ENCODE results near the gene UPP1. TPM values are rescaled to one million over a fixed set of nuclear protein-coding genes. Genes with fewer than 3 reads are reported as not detected.

The UPP1 gene
- total RNA-seq, result 19.8 TPM
- long read RNA-seq, transcript UPP1-212 (3 exons, 2,782 nt), result major isoform, 9 of 18 reads
- long read RNA-seq, partial matches to known transcripts, result 1 of 18 reads
- long read RNA-seq, other reads (novel, unspliced or antisense), result 3 of 18 reads

DNA sequence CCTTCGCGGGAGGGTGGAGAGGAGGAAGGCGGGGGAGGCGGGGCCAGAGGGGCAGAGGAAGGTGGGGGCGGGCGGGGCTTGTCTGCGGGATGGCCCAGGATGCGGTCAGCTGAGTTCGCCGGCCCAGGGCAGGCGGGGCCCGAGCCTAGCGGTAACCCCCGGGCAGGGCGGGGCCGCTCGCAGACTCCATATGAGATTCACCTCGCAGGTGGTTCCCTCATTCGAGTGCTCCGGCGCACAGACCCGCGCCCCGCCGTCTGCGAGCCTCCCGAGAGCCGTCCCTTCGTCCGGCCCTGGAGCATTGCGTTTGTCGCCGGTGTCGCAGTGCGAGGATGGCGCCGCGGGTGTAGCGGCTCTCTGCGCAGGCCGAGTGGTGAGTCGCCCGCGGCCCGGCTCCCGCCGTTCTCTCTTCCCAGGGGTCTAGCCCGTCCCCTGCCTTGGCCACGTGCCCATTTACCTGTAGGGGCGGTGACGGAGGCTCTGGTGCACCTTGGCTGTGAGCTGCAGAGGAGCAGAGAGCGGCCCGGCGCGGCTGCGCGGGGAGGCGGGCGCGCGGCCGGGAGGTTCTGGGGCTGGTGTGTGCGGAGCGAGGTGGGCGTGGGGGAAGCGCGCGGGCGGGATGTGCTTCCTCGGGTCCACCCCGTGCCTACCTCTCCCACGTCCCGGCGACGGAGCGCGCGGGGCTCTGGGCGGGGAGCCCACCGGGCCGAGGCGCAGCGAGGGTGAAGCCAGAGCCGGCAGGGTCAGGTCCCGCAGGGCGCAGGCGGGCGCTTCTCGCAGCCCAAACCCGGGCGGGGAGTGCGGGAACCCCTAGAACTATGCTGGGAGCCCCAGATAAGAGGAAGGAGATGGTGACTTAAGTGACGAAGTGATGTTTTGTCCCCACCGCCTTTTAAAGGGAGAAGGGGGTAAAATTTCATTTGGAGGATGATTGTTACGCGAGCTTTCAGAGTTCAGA, at the start of gene UPP1:
TSS of gene UPP1 (plus strand) at position 220 of the 958 bp plus-strand sequence. CDS start 5,519 bp downstream, outside the sequence.
- Histone ChIP-seq H3K36me3 (peaks cover 31% of the 10 kb centered on the region), H3K27me3 (ENCODE audit: low read depth) (no peaks in the 10 kb centered on the region), H3K4me1 (peaks cover 55% of the 10 kb centered on the region), H3K9me3 (replicated peaks) (no peaks in the 10 kb centered on the region), H3K27ac (replicated peaks) (peak within 1 kb of the TSS; percentile 99), H3K4me3 (peak within 1 kb of the TSS; percentile 89)
- intact Hi-C loops (cut with micrococcal nuclease), result no loop called here
- DNase-seq, result peak; percentile 96
- TF ChIP-seq, protein P1, sequence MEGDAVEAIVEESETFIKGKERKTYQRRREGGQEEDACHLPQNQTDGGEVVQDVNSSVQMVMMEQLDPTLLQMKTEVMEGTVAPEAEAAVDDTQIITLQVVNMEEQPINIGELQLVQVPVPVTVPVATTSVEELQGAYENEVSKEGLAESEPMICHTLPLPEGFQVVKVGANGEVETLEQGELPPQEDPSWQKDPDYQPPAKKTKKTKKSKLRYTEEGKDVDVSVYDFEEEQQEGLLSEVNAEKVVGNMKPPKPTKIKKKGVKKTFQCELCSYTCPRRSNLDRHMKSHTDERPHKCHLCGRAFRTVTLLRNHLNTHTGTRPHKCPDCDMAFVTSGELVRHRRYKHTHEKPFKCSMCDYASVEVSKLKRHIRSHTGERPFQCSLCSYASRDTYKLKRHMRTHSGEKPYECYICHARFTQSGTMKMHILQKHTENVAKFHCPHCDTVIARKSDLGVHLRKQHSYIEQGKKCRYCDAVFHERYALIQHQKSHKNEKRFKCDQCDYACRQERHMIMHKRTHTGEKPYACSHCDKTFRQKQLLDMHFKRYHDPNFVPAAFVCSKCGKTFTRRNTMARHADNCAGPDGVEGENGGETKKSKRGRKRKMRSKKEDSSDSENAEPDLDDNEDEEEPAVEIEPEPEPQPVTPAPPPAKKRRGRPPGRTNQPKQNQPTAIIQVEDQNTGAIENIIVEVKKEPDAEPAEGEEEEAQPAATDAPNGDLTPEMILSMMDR (IDR thresholded peaks at IDR 0.05; ENCODE audit: borderline replicate concordance), result no peak

DNA sequence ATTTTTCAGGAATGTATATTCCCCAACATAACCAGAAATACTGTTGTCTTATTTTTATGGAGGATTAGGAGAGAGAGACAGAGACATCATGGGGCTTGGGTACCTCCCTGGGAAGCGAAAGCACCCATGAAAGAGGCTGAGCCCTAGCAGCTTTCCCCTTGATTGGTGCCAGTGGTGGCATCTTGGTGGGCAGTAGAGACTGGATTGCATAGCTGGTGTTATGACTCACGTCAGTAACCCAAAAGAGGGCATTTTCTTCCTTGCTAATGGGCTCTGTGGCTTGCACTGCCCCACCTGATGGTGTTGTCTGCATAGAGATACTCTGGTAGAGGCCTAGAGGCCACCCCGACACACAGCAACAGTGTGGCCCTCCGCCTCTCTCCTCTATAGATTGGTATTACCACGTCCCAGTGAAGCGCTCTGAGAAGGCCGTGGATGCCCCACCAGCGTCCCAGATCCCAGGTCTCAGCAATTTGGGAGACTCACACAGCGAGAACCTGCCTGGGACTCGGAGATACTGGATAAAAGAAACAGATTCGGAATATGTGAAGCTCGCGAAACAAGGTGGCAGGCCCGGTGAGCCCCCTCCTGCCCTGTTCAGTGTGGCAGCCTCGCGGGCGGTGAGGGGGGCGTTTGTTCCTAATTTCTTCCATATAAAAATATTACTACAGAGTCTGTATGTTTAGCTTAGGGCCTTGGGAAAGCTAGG, 48.0 kb upstream of the UPP1 start:
- Histone ChIP-seq H3K4me3 (no peak overlapping the region), H3K9me3 (replicated peaks) (no peaks in the 10 kb centered on the region), H3K36me3 (no peaks in the 10 kb centered on the region), H3K27ac (replicated peaks) (no peak overlapping the region), H3K4me1 (peaks cover 3% of the 10 kb centered on the region), H3K27me3 (ENCODE audit: low read depth) (peaks cover 10% of the 10 kb centered on the region)
- DNase-seq, result no peak
- intact Hi-C loops (cut with micrococcal nuclease), result no loop called here
- TF ChIP-seq, protein P1 (IDR thresholded peaks at IDR 0.05; ENCODE audit: borderline replicate concordance), result no peak

DNA sequence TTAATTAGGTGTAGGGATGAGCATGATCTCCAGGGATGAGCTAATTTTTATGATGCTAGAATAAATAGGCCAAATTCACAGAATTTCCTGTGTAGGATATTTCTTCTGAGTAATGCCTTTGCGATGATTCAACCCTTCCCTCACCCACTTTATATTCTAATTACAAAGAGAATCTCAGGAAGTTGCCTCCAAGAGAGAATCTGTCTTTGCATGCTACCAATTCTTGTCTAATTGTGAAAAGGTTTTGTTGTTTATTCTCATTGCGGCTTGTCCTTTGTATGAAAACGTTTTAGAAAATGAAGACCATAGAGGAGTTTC, 47.5 kb upstream of the UPP1 start:
- Histone ChIP-seq H3K4me3 (no peak overlapping the region), H3K27ac (replicated peaks) (no peak overlapping the region), H3K4me1 (no peaks in the 10 kb centered on the region), H3K36me3 (no peaks in the 10 kb centered on the region), H3K27me3 (ENCODE audit: low read depth) (peaks cover 5% of the 10 kb centered on the region), H3K9me3 (replicated peaks) (no peaks in the 10 kb centered on the region)
- intact Hi-C loops (cut with micrococcal nuclease), result no loop called here
- DNase-seq, result no peak
- TF ChIP-seq, protein P1 (IDR thresholded peaks at IDR 0.05; ENCODE audit: borderline replicate concordance), result no peak

DNA sequence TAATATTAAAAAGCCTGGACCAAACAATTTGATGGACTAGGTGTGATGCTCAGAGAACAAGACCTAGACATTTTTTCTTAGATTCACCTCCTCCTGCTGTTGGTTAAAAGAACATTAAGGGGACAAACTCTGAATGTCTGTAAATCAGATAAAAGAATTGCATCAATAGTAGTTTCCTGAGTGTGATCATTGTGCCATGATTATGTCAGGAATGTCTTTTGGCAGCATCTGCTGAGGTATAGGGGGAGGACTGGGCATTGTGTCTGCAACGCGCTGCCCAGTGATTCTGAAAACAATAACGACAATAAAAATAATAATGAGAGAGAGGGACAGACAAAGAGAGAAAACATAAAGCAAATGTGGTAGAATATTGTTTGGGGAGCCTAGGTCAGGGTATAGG, 46.8 kb upstream of the UPP1 start:
- Histone ChIP-seq H3K9me3 (replicated peaks) (no peaks in the 10 kb centered on the region), H3K27me3 (ENCODE audit: low read depth) (no peaks in the 10 kb centered on the region)

DNA sequence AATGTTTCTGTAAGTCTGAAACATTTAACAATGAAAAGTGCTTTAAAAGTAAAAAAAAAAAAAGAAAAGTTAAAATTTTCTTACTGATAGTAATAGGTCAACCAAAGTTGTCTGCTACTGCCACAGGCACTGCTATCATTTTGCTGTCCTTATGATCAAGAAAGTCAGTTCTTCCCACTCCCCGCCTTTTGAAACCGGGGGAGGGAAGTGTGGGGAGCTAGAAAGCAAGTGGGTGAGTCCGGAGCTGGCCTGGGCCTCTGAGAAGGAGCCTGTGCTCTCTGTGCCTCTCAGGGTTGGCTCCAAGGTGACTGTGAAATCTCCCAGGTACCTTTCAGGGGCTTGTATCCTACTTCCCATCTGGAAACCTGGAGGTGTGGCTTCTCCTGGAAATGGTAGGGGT, 46.4 kb upstream of the UPP1 start:
- no peaks in the 10 kb centered on the region for H3K9me3 ChIP-seq (replicated peaks)
- TF ChIP-seq, protein P1 (IDR thresholded peaks at IDR 0.05; ENCODE audit: borderline replicate concordance), result no peak
- no peak overlapping the region for H3K4me3 ChIP-seq
- H3K4me1 ChIP-seq, result no peaks in the 10 kb centered on the region
- H3K36me3 ChIP-seq, result no peaks in the 10 kb centered on the region
- H3K27me3 ChIP-seq (ENCODE audit: low read depth), result no peaks in the 10 kb centered on the region
- H3K27ac ChIP-seq (replicated peaks), result no peak overlapping the region
- DNase-seq, result no peak
- intact Hi-C loops (cut with micrococcal nuclease), result no loop called here

More for the DNA sequence above, 46.8 kb upstream of the UPP1 start:
- Histone ChIP-seq H3K36me3 (no peaks in the 10 kb centered on the region), H3K4me3 (no peak overlapping the region), H3K27ac (replicated peaks) (no peak overlapping the region), H3K4me1 (no peaks in the 10 kb centered on the region)
- intact Hi-C loops (cut with micrococcal nuclease), result no loop called here
- TF ChIP-seq, protein P1 (IDR thresholded peaks at IDR 0.05; ENCODE audit: borderline replicate concordance), result no peak
- no peak for DNase-seq
